Measurements from ENCODE around the gene DOK7.
"Not testable (repeated sequence)": the region's sequence is repeated elsewhere in the genome, so short reads cannot be mapped to it uniquely, and the experiment has no call there.

DOK7 gene

GRCh38 chr4:3443750-3444309, 19.3 kb upstream of the DOK7 start:
- no peak for DNase-seq

- no peak for DNase-seq
These were observed 18.6 kb upstream of the DOK7 start for GRCh38 chr4:3444351-3445110.

- DNase-seq: no peak
These were observed 17.8 kb upstream of the DOK7 start for GRCh38 chr4:3445111-3445820.

GRCh38 chr4:3445829-3446545, 17.1 kb upstream of the DOK7 start:
- no peak for DNase-seq

- DNase-seq: no peak
These were observed 16.3 kb upstream of the DOK7 start for GRCh38 chr4:3446631-3447320.

- DNase-seq: no peak
These were observed 15.4 kb upstream of the DOK7 start for GRCh38 chr4:3447431-3448395.

GRCh38 chr4:3449047-3449573, 14.0 kb upstream of the DOK7 start:
- no peak for DNase-seq

GRCh38 chr4:3449574-3450534, 13.3 kb upstream of the DOK7 start:
- DNase-seq: no peak

- no peak for DNase-seq
These were observed 12.5 kb upstream of the DOK7 start for GRCh38 chr4:3450643-3451042.

GRCh38 chr4:3451956-3452355, 11.2 kb upstream of the DOK7 start:
- no peak for DNase-seq

GRCh38 chr4:3452376-3452775, 10.7 kb upstream of the DOK7 start:
- DNase-seq: no peak

GRCh38 chr4:3455596-3455995, 7.5 kb upstream of the DOK7 start:
- DNase-seq: not testable (repeated sequence)

- DNase-seq: no peak
These were observed 4.7 kb upstream of the DOK7 start for GRCh38 chr4:3458371-3458770.

GRCh38 chr4:3459156-3459555, 4.0 kb upstream of the DOK7 start:
- DNase-seq: not testable (repeated sequence)

GRCh38 chr4:3460926-3461325, 2.2 kb upstream of the DOK7 start:
- DNase-seq: no peak

GRCh38 chr4:3461515-3462291, 1.4 kb upstream of the DOK7 start:
- DNase-seq: no peak

GRCh38 chr4:3462321-3462789, 751 bp upstream of the DOK7 start:
- no peak for DNase-seq

GRCh38 chr4:3463556-3464348, 646 bp downstream of the DOK7 start:
- DNase-seq: no peak

Data from T-helper 9 cell (primary cell).